PC-3 (cell line): ENCODE measurements around the gene CCDC126. TPM values are rescaled to one million over a fixed set of nuclear protein-coding genes. Genes with fewer than 3 reads are reported as not detected.

Source experiments
- ATAC-seq: fragments of 200-7000 bp; cut with Tn5 transposase; 2 replicates; pipeline ENCODE4 v1.9.1; 2020; ENCODE audit warnings: mild to moderate bottlenecking, moderate library complexity
- BruUV-seq: library from RNA; stranded (reverse); fragments of 400-500 nt; replicated peaks from 2 replicates; lab custom pipeline; 2021; lab: Mats Ljungman, UMichigan
- CTCF ChIA-PET: fragments of 300-600 bp; sonication (Branson Sonifier 250); formaldehyde crosslinking; loops from one replicate; lab custom pipeline; 2022; ENCODE audit warnings: antibody characterized with exemption; lab: Charles Lee
- POLR2A ChIA-PET: fragments of 300-600 bp; sonication (Branson Sonifier 250); formaldehyde crosslinking; loops from one replicate; lab custom pipeline; 2022; ENCODE audit warnings: antibody characterized with exemption; ENCODE audit not compliant: unreplicated experiment; lab: Charles Lee
- DNase-seq: peaks from one replicate; pipeline ENCODE4 v3.0.0-alpha.2; 2015
- H2AFZ ChIP-seq: fragments of 300-600 bp; sonication (generic); 2 replicates; pipeline ENCODE4 v1.6.0; 2016; ENCODE audit warnings: antibody characterized with exemption, low read length
- H3F3A ChIP-seq: fragments of 300-600 bp; sonication (generic); one replicate; pipeline ENCODE4 v1.6.0; 2017; ENCODE audit warnings: antibody characterized with exemption, low read length, control low read depth, mild to moderate bottlenecking; ENCODE audit not compliant: unreplicated experiment
- H3K27ac ChIP-seq: fragments of 300-600 bp; sonication (generic); 2 replicates; pipeline ENCODE4 v1.5.1; 2016; ENCODE audit warnings: mild to moderate bottlenecking, low read length
- H3K27me3 ChIP-seq: fragments of 300-600 bp; sonication (generic); 2 replicates; pipeline ENCODE4 v1.6.1; 2016; ENCODE audit warnings: low read length, mixed read lengths
- H3K36me3 ChIP-seq: fragments of 300-600 bp; sonication (generic); 2 replicates; pipeline ENCODE4 v1.6.1; 2016; ENCODE audit warnings: low read depth, mixed run types, low read length, mixed read lengths
- H3K4me1 ChIP-seq: fragments of 300-600 bp; sonication (generic); 2 replicates; pipeline ENCODE4 v1.5.1; 2016; ENCODE audit warnings: low read length; ENCODE audit not compliant: insufficient read depth
- H3K4me2 ChIP-seq: fragments of 300-600 bp; sonication (generic); 2 replicates; pipeline ENCODE4 v1.6.0; 2016; ENCODE audit warnings: low read length
- H3K4me3 ChIP-seq: fragments of 300-600 bp; sonication (generic); 2 replicates; pipeline ENCODE4 v1.5.1; 2016; ENCODE audit warnings: mild to moderate bottlenecking, low read length, mixed read lengths
- H3K79me2 ChIP-seq: fragments of 300-600 bp; sonication (generic); 2 replicates; pipeline ENCODE4 v1.6.1; 2017; ENCODE audit warnings: low read length, mixed read lengths
- H3K9ac ChIP-seq: fragments of 300-600 bp; sonication (generic); 2 replicates; pipeline ENCODE4 v1.6.0; 2016; ENCODE audit warnings: mild to moderate bottlenecking, low read length
- H3K9me2 ChIP-seq: fragments of 300-600 bp; sonication (generic); replicated peaks from 2 replicates; pipeline ENCODE4 v1.6.1; 2016; ENCODE audit warnings: mixed run types, low read length, mixed read lengths
- H3K9me3 ChIP-seq: fragments of 300-600 bp; sonication (generic); 2 replicates; pipeline ENCODE4 v1.6.1; 2016; ENCODE audit warnings: low read length, mixed read lengths
- H4K20me1 ChIP-seq: fragments of 300-600 bp; sonication (generic); 2 replicates; pipeline ENCODE4 v1.6.1; 2016; ENCODE audit warnings: low read length, mixed read lengths
- EZH2 ChIP-seq: fragments of 300-600 bp; sonication (generic); IDR thresholded peaks from one replicate; pipeline ENCODE4 v1.6.1; 2017; ENCODE audit warnings: antibody characterized with exemption, mild to moderate bottlenecking, low read length; ENCODE audit not compliant: unreplicated experiment
- EZH2phosphoT487 ChIP-seq: fragments of 300-600 bp; sonication (generic); IDR thresholded peaks from 2 replicates; pipeline ENCODE4 v1.6.1; 2018; ENCODE audit warnings: mild to moderate bottlenecking, antibody characterized with exemption, low read length, borderline replicate concordance
- intact Hi-C: fragments of 100-400 bp; cut with micrococcal nuclease; formaldehyde crosslinking; loops from 2 replicates; pipeline ENCODE4 v1.9.0; 2023
- total RNA-seq: library from RNA; depleted of rRNA; stranded (reverse); fragments of >200 nt; gene quantifications from 2 replicates; pipeline ENCODE4 v1.2.3, GENCODE V29; 2014
- TF ChIP-seq, protein P1 (sequence below): fragments of 300-600 bp; sonication (generic); conservative IDR thresholded peaks from 2 replicates; pipeline ENCODE4 v1.5.1; 2017; ENCODE audit warnings: antibody characterized with exemption, low read depth, mild to moderate bottlenecking, low read length

Gene CCDC126
- total RNA-seq, 1 experiment from 2014 or later = 3.2 TPM

DNA sequence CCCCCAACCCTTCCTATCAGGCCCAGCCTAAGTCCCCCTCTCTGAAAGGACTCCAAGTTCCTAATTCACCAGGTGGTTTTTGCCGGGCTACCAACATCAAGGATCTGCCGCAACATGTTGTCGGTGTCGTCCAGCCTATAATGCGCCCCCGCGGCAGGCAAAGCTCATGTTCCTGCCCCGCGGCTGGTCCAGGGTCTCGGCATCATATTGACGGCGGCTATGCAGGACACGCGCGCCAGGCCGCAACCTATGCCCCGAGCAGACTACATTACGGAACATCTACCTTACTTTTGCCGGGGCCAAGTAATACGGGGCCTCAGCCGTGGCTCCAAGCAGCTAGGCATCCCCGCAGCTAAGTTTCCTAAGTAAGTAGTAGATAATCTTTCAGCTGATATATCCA is 58.3 kb downstream of the CCDC126 start:
- BruUV-seq = no TSS peak

DNA sequence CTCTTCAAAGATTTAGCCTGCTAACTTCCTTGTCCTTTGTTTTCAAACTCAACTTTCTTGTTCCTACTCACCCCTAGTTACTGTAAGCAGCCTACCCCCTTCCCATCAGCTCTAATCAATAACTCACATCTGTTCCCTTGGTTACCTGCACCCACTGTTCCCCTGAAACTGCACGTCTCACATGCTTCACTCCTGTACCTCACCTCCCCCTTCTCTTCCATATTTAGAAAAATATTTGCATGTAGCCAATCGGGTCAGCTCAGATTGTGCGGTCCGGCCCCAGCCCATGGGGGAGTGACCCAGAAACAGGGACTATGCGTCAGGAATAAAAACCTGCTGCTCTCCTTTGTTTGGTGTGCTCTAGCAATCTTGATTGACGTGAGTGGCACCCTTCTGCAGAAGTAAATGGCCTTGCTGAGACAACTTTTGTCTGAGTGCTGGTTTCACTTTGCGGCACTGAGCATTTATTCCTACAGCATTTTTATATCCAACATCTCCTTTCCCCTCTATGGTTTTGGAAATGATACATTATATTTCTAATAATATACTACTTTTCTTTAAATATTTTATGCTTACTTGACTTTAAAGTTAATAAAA is 61.7 kb downstream of the CCDC126 start:
- H3K4me3 ChIP-seq = no peak overlapping the region
- POLR2A ChIA-PET = no interaction called here

More for the DNA sequence above, 58.3 kb downstream of the CCDC126 start:
- intact Hi-C loops = no loop called here
- Histone ChIP-seq H3K79me2 (no peaks in the 10 kb centered on the region), H2AFZ (no peak overlapping the region), H3K4me1 (no peaks in the 10 kb centered on the region), H3K27ac (no peak overlapping the region), H3K9me3 (peaks cover 13% of the 10 kb centered on the region; the same call in 1 of the 2 replicates), H4K20me1 (no peaks in the 10 kb centered on the region), H3F3A (no peaks in the 10 kb centered on the region), H3K4me2 (no peak overlapping the region), H3K9ac (no peak overlapping the region), H3K9me2 (no peaks in the 10 kb centered on the region), H3K36me3 (no peaks in the 10 kb centered on the region; the same call in 1 of the 2 replicates), H3K4me3 (no peak overlapping the region), H3K27me3 (no peaks in the 10 kb centered on the region)
- TF ChIP-seq EZH2phosphoT487 = no peak
- TF ChIP-seq, protein P1, sequence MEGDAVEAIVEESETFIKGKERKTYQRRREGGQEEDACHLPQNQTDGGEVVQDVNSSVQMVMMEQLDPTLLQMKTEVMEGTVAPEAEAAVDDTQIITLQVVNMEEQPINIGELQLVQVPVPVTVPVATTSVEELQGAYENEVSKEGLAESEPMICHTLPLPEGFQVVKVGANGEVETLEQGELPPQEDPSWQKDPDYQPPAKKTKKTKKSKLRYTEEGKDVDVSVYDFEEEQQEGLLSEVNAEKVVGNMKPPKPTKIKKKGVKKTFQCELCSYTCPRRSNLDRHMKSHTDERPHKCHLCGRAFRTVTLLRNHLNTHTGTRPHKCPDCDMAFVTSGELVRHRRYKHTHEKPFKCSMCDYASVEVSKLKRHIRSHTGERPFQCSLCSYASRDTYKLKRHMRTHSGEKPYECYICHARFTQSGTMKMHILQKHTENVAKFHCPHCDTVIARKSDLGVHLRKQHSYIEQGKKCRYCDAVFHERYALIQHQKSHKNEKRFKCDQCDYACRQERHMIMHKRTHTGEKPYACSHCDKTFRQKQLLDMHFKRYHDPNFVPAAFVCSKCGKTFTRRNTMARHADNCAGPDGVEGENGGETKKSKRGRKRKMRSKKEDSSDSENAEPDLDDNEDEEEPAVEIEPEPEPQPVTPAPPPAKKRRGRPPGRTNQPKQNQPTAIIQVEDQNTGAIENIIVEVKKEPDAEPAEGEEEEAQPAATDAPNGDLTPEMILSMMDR = no peak
- TF ChIP-seq EZH2 = no peak
- ChIA-PET POLR2A (no interaction called here), CTCF (no interaction called here)
- ATAC-seq = no peak
- DNase-seq = no peak

GRCh38 chr7:23661385-23661784 is 64.2 kb downstream of the CCDC126 start:
- no peaks in the 10 kb centered on the region for H3K79me2 ChIP-seq
- ChIA-PET POLR2A (no interaction called here), CTCF (no interaction called here)
- no peak overlapping the region for H3K9ac ChIP-seq
- DNase-seq (no peak), ATAC-seq (no peak)
- TF ChIP-seq EZH2 (no peak), EZH2phosphoT487 (no peak)
- TF ChIP-seq, protein P1 = no peak
- H2AFZ ChIP-seq = 0 out of 2 replicates have a peak overlapping the region, but pooled peaks have one; percentile 38
- BruUV-seq = no TSS peak
- H3K27ac ChIP-seq = no peak overlapping the region
- H3K4me3 ChIP-seq = no peak overlapping the region
- no peaks in the 10 kb centered on the region for H3F3A ChIP-seq
- H3K9me2 ChIP-seq = no peaks in the 10 kb centered on the region
- no peaks in the 10 kb centered on the region for H3K36me3 ChIP-seq
- no peaks in the 10 kb centered on the region for H3K9me3 ChIP-seq
- intact Hi-C loops = no loop called here
- H3K4me1 ChIP-seq = no peaks in the 10 kb centered on the region
- no peaks in the 10 kb centered on the region for H4K20me1 ChIP-seq
- no peaks in the 10 kb centered on the region for H3K27me3 ChIP-seq
- H3K4me2 ChIP-seq = no peak overlapping the region

More for the DNA sequence above, 61.7 kb downstream of the CCDC126 start:
- Histone ChIP-seq H3K9me2 (no peaks in the 10 kb centered on the region), H3K36me3 (no peaks in the 10 kb centered on the region; the same call in 1 of the 2 replicates), H3F3A (no peaks in the 10 kb centered on the region), H3K9me3 (peaks cover 9% of the 10 kb centered on the region; the same call in 1 of the 2 replicates), H2AFZ (no peak overlapping the region), H3K4me2 (no peak overlapping the region), H3K4me1 (no peaks in the 10 kb centered on the region), H3K79me2 (no peaks in the 10 kb centered on the region), H3K27ac (no peak overlapping the region), H3K27me3 (no peaks in the 10 kb centered on the region), H3K9ac (no peak overlapping the region), H4K20me1 (no peaks in the 10 kb centered on the region)
- DNase-seq (no peak), ATAC-seq (no peak)
- intact Hi-C loops = no loop called here
- TF ChIP-seq, protein P1 = no peak
- TF ChIP-seq EZH2 (no peak), EZH2phosphoT487 (no peak)
- CTCF ChIA-PET = no interaction called here
- no TSS peak for BruUV-seq
